GM12864 (cell line): Measurements from ENCODE around the gene MOBP.
A peak's percentile ranks its signal among the peaks of the same experiment; 100 is the strongest.

Experiments
- DNase-seq: peaks from one replicate; pipeline ENCODE4 v3.0.0-alpha.2; 2011; ENCODE audit warnings: low read depth
- H3K4me3 ChIP-seq: 2 replicates; pipeline ENCODE4 v1.5.1; 2011; ENCODE audit warnings: mild to moderate bottlenecking, low read depth, low read length, control low read depth
- TF ChIP-seq, protein P1 (sequence below): IDR thresholded peaks from 2 replicates; pipeline ENCODE4 v1.5.1; 2011; ENCODE audit warnings: low read depth, mild to moderate bottlenecking, moderate library complexity, low read length, control low read depth, inconsistent platforms; ENCODE audit errors: missing control alignments

MOBP gene

DNA sequence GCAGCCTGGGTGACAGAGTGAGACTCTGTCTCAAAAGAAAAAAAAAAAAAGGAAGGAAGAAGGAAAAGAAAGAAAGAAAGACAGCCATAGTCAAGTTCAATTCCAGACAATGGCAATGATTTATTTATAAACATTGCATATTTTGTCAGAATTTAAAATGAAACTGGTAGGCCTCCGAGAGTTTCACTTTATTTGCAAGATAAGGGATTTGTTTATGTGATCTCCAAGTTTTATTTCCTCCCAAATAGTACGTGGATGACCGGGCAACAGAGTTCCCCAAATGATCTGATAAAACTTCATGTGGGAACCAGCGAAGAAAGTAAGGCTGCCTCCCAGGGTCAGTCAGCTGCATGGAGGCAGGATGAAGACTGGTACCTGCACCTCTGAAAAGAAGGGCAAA lies 28.6 kb upstream of the MOBP start:
- H3K4me3 ChIP-seq: no peak overlapping the region
- TF ChIP-seq, protein P1, sequence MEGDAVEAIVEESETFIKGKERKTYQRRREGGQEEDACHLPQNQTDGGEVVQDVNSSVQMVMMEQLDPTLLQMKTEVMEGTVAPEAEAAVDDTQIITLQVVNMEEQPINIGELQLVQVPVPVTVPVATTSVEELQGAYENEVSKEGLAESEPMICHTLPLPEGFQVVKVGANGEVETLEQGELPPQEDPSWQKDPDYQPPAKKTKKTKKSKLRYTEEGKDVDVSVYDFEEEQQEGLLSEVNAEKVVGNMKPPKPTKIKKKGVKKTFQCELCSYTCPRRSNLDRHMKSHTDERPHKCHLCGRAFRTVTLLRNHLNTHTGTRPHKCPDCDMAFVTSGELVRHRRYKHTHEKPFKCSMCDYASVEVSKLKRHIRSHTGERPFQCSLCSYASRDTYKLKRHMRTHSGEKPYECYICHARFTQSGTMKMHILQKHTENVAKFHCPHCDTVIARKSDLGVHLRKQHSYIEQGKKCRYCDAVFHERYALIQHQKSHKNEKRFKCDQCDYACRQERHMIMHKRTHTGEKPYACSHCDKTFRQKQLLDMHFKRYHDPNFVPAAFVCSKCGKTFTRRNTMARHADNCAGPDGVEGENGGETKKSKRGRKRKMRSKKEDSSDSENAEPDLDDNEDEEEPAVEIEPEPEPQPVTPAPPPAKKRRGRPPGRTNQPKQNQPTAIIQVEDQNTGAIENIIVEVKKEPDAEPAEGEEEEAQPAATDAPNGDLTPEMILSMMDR: no peak
- DNase-seq: no peak

DNA sequence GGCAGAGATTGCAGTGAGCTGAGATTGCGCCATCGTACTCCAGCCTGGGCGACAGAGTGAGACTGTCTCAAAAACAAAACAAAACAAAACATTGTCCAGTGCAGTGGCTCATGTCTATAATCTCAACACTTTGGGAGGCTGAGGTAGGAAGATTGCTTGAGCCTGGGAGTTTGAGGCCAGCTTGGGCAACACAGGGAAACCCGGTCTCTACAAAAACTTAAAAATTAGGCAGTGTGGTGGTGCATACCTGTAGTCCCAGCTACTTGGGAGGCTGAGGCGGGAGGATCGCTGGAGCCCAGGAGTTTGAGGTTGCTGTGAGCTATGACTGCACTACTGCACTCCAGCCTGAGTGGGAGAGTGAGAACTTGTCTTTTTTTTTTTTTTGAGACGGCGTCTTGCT lies 27.2 kb upstream of the MOBP start:
- H3K4me3 ChIP-seq: no peak overlapping the region
- no peak for DNase-seq
- TF ChIP-seq, protein P1: no peak

DNA sequence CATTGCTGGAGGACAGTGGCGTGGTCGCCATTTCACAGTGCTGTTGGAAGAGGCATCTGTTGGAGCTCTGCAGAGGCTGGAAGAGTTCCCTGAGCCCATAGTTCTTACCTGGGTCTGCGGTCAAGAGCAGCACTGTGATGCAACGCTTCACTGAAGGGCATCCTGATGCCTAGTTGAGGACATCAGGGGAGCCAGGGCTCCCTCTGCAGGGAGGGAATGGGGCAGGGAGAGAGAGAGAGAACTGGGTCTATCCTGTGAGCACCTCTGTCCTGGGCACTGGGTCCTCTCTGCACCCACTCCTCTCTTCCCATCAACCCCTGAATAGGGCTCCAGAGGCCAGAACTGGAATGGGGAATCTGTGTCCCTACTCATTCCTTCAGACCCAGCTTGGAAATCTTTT lies 23.9 kb upstream of the MOBP start:
- no peak overlapping the region for H3K4me3 ChIP-seq
- DNase-seq: no peak
- TF ChIP-seq, protein P1: no peak

DNA sequence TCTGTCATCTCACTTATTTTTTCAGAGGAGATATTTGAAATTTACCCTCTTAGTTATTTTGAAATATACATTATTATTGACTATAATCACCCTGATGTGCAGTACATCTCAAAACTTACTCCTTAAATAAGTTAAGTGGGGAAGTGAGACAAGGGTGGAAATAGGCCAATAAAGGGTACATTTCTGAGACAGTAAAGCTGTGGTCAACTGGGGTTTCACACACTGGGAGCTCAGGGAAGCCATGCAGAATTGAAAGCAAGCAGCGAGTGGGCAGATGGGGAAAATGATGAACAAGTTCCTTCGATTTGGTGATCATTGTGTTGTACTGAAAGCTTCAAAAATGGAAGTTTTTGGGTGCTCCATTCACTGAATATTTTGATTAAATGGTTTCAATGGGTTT lies 21.6 kb upstream of the MOBP start:
- no peak overlapping the region for H3K4me3 ChIP-seq
- TF ChIP-seq, protein P1: no peak
- no peak for DNase-seq

DNA sequence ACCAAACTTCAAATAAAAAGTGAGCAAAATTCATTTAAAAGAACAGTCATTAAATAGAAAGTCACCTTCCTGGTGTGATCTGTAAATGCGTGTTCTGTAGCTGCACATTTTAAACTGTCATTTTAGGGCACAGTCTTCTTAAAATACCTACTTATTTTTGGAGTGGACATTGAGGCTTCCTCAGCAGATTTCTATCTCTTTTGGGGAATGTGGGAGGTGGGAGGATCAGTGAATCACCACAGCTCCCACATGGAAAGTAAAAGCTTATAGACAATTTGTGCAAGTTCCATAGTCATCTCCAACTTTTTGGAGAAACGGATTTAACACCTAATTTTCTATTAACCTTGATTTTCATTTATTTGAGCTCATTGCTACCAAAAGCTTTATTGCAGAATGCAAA lies 21.0 kb upstream of the MOBP start:
- H3K4me3 ChIP-seq: no peak overlapping the region
- no peak for DNase-seq
- TF ChIP-seq, protein P1: no peak

DNA sequence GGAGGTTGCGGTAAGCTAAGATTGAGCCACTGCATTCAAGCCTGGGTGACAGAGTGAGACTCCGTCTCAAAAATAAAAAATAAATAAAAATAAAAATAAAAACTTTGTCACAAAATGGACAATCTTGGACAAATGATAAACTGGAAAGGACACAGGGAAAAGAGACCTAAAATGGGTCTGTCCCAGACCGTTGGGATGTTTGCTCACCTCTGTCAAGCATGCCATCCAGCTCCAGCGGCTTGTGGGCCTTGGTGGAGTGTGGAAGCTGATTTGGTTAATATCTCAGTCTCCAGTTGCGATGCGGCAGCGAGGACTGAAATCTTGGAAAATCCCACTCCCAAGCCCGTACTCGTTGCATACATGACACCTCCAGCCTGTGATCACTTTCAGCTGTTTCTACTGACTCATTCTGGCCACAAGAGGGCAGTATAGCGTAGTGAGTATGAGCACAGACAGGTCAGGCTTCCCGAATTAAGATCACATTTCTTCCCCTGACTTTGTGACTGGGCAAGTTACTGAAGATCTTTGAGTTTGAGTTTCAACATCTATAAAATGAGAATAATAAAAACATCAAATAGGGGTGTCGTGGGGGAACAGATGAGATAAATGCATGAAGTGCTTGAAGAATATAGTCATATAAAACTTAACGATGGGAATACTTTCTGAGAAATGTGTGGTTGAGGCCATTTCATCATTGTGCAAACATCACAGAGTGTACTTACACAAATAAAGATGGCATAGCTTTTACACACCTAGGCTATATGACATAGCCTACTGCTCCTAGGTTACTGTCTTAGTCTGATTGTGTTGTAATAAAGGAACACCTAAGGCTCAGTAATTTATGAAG lies 19.6 kb upstream of the MOBP start:
- H3K4me3 ChIP-seq: no peak overlapping the region
- peak; percentile 41 for DNase-seq
- TF ChIP-seq, protein P1: peak; percentile 84

DNA sequence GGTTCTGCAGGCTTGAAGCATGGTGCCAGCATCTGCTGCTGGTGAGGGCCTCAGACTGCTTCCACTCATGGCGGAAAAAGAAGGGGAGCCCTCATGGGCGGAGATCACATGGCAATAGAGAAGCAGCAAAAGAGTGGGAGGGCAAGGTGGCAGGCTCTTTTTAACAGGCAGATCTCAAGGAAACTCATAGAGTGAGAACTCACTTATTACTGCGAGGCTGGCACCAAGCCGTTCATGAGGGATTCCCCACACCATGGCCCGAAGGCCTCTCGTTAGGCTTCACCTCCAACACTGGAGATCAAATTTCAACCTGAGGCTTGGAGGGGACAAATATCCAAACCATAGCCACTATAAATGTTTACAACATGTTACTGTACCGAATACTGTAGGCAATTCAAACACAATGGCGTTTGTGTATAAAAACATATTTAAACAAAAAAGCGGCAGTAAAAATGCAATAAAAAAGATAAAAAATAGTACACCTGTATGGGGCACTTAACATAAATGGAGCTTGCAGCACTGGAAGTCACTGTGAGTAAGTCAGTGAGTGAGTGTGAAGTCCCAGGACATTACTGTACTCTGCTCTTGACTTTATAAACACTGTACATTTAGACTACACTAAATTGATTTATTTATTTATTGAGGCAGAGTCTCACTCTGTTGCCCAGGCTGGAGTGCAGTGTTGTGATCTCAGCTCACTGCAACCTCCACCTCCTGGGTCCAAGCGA lies 18.8 kb upstream of the MOBP start:
- no peak for DNase-seq
- TF ChIP-seq, protein P1: no peak
- no peak overlapping the region for H3K4me3 ChIP-seq
